ENCODE results near the gene FRYL. TPM values are rescaled to one million over a fixed set of nuclear protein-coding genes. Genes with fewer than 3 reads are reported as not detected.
"Not testable (repeated sequence)": the region's sequence is repeated elsewhere in the genome, so short reads cannot be mapped to it uniquely, and the experiment has no call there.

The FRYL gene
- total RNA-seq, 2 experiments from 2014 or later: 85.4 to 88.5 TPM

DNA sequence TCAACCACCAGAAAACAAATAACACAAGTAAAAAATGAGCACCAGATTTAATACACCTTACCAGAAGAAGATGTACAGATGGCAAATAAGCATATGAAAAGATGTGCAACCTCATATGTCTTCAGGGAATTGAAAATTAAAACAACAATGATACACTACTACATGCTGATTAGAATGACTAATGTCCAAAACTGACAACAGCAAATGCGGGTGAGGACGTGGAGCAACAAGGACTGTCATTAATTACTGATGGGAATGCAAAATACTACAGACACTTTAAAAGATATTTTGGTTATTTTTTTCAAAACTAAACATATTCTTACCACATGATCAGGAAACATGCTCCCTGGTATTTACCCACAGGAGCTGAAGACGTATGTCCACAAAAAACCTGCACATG lies 140.3 kb downstream of the FRYL start:
- no peaks in the 10 kb centered on the region for H3K36me3 ChIP-seq (ENCODE audit: insufficient read depth, low read length)
- intact Hi-C loops (cut with micrococcal nuclease; ENCODE audit: unreplicated experiment): no loop called here
- POLR2A ChIA-PET: interaction anchor here (0.6 to 1.2 kb wide), 3 partner anchors 14 to 61 kb away, joined by 3 read pairs; no protein-coding TSS in a partner anchor
- BruUV-seq (replicated peaks): no TSS peak
- DNase-seq (ENCODE audit: low spot score): no peak
- H3K27ac ChIP-seq (ENCODE audit: low read depth, low read length, poor library complexity, severe bottlenecking): no peak overlapping the region
- H2AFZ ChIP-seq (ENCODE audit: low read length): no peak overlapping the region
- H3K4me3 ChIP-seq (ENCODE audit: low read depth, low read length, poor library complexity, severe bottlenecking): no peak overlapping the region
- H3K79me2 ChIP-seq (ENCODE audit: insufficient read depth, low read depth, low read length): peaks cover 18% of the 10 kb centered on the region; the same call in 1 of the 2 replicates
- H3K9me2 ChIP-seq (ENCODE audit: insufficient read depth, low read length): no peaks in the 10 kb centered on the region
- peaks cover 17% of the 10 kb centered on the region for H3K4me1 ChIP-seq (ENCODE audit: insufficient read depth, low read length, poor library complexity, severe bottlenecking)
- H4K20me1 ChIP-seq (ENCODE audit: insufficient read depth, low read length): no peaks in the 10 kb centered on the region; the same call in 1 of the 2 replicates
- TF ChIP-seq, protein P1, sequence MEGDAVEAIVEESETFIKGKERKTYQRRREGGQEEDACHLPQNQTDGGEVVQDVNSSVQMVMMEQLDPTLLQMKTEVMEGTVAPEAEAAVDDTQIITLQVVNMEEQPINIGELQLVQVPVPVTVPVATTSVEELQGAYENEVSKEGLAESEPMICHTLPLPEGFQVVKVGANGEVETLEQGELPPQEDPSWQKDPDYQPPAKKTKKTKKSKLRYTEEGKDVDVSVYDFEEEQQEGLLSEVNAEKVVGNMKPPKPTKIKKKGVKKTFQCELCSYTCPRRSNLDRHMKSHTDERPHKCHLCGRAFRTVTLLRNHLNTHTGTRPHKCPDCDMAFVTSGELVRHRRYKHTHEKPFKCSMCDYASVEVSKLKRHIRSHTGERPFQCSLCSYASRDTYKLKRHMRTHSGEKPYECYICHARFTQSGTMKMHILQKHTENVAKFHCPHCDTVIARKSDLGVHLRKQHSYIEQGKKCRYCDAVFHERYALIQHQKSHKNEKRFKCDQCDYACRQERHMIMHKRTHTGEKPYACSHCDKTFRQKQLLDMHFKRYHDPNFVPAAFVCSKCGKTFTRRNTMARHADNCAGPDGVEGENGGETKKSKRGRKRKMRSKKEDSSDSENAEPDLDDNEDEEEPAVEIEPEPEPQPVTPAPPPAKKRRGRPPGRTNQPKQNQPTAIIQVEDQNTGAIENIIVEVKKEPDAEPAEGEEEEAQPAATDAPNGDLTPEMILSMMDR (conservative IDR thresholded peaks at IDR 0.05; ENCODE audit: low read length): no peak
- no peak for TF ChIP-seq EZH2phosphoT487 (IDR thresholded peaks at IDR 0.05; ENCODE audit: borderline replicate concordance, low read depth, low read length)
- CTCF ChIA-PET (ENCODE audit: unreplicated experiment): no interaction called here
- H3K9me3 ChIP-seq (ENCODE audit: low read length): no peaks in the 10 kb centered on the region
- H3K4me2 ChIP-seq (ENCODE audit: low read length): no peak overlapping the region

DNA sequence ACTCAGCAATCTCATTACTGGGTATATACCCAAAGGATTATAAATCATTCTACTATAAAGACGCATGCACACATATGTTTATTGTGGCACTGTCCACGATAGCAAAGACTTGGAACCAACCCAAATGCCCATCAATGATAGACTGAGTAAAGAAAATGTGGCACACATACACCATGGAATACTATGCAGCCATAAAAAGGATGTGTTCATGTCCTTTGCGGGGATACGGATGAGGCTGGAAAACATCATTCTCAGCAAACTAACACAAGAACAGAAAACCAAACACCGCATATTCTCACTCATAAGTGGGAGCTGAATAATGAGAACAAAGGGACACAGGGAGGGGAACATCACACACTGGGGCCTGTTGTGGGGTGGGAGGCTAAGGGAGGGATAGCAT lies 141.5 kb downstream of the FRYL start:
- BruUV-seq (replicated peaks); POLR2A ChIA-PET; H3K9me3 ChIP-seq (ENCODE audit: low read length); H3K27ac ChIP-seq (ENCODE audit: low read depth, low read length, poor library complexity, severe bottlenecking); H3K9me2 ChIP-seq (ENCODE audit: insufficient read depth, low read length); H2AFZ ChIP-seq (ENCODE audit: low read length); DNase-seq (ENCODE audit: low spot score); H3K4me2 ChIP-seq (ENCODE audit: low read length); H3K36me3 ChIP-seq (ENCODE audit: insufficient read depth, low read length); H4K20me1 ChIP-seq (ENCODE audit: insufficient read depth, low read length); intact Hi-C loops (cut with micrococcal nuclease; ENCODE audit: unreplicated experiment); H3K4me3 ChIP-seq (ENCODE audit: low read depth, low read length, poor library complexity, severe bottlenecking); CTCF ChIA-PET (ENCODE audit: unreplicated experiment): not testable (repeated sequence)
- Histone ChIP-seq H3K4me1 (ENCODE audit: insufficient read depth, low read length, poor library complexity, severe bottlenecking) (peaks cover 20% of the 10 kb centered on the region), H3K79me2 (ENCODE audit: insufficient read depth, low read depth, low read length) (peaks cover 18% of the 10 kb centered on the region; the same call in 1 of the 2 replicates)

DNA sequence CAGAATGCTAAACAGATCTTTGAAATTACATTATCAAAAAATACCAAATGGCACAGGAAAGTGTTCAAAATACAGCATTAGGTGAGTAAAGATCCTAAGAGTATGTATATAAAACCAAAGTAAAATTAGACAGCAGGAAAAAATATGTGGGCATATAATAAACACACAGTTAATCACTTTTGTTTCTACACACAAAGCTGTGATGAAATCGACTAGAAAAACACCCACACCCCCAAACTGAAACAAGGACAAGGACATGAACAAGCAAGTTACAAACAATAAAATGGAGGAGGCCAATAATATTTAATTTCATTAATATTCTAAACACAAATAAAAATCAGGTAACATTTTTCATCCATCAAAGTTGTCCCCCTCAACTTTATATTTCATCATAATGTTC lies 143.2 kb downstream of the FRYL start:
- Histone ChIP-seq H3K36me3 (ENCODE audit: insufficient read depth, low read length) (no peaks in the 10 kb centered on the region), H3K9me3 (ENCODE audit: low read length) (no peaks in the 10 kb centered on the region), H3K27ac (ENCODE audit: low read depth, low read length, poor library complexity, severe bottlenecking) (no peak overlapping the region), H3K79me2 (ENCODE audit: insufficient read depth, low read depth, low read length) (peaks cover 18% of the 10 kb centered on the region; the same call in 1 of the 2 replicates), H3K9me2 (ENCODE audit: insufficient read depth, low read length) (no peaks in the 10 kb centered on the region), H3K4me2 (ENCODE audit: low read length) (no peak overlapping the region), H2AFZ (ENCODE audit: low read length) (no peak overlapping the region), H4K20me1 (ENCODE audit: insufficient read depth, low read length) (no peaks in the 10 kb centered on the region; the same call in 1 of the 2 replicates), H3K4me3 (ENCODE audit: low read depth, low read length, poor library complexity, severe bottlenecking) (no peak overlapping the region), H3K4me1 (ENCODE audit: insufficient read depth, low read length, poor library complexity, severe bottlenecking) (peaks cover 20% of the 10 kb centered on the region)
- intact Hi-C loops (cut with micrococcal nuclease; ENCODE audit: unreplicated experiment): no loop called here
- ChIA-PET CTCF (ENCODE audit: unreplicated experiment) (no interaction called here), POLR2A (no interaction called here)
- no peak for DNase-seq (ENCODE audit: low spot score)
- BruUV-seq (replicated peaks): no TSS peak
- TF ChIP-seq EZH2phosphoT487 (IDR thresholded peaks at IDR 0.05; ENCODE audit: borderline replicate concordance, low read depth, low read length): no peak
- TF ChIP-seq, protein P1 (conservative IDR thresholded peaks at IDR 0.05; ENCODE audit: low read length): no peak

Measured in OCI-LY7 (cell line).